Femur (tissue), 1 donor: ENCODE measurements around the gene PRPF6.

Source experiments
- DNase-seq: peaks from one replicate; pipeline ENCODE4 v3.0.0-alpha.2; 2017

Gene PRPF6

DNA sequence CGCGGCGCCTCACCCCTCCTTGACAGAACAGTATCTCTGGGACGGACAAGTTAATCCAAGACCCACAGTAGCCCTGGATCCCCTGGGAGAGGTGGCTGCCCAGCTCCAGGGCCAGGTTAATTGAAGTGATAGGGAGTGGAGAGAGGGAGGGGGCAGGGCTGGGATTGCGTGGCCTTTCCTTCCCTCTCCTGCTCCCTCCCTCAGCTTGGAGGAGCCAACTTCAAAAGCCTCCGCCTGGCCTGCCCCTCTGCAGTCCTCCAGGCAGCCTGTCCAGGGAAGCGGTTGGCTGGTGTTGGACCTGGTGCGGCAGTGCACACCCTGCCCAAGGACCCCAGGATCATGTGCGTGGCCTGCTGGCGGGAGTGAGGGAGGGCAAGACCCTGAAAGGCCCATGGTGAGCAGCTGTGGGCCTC lies 55.0 kb downstream of the PRPF6 start, which contains the start of gene C20orf204:
C20orf204 (plus strand) TSS at position 250 of the 413 bp plus-strand sequence; CDS start at position 392, 142 bp downstream.
- DNase-seq: no peak

DNA sequence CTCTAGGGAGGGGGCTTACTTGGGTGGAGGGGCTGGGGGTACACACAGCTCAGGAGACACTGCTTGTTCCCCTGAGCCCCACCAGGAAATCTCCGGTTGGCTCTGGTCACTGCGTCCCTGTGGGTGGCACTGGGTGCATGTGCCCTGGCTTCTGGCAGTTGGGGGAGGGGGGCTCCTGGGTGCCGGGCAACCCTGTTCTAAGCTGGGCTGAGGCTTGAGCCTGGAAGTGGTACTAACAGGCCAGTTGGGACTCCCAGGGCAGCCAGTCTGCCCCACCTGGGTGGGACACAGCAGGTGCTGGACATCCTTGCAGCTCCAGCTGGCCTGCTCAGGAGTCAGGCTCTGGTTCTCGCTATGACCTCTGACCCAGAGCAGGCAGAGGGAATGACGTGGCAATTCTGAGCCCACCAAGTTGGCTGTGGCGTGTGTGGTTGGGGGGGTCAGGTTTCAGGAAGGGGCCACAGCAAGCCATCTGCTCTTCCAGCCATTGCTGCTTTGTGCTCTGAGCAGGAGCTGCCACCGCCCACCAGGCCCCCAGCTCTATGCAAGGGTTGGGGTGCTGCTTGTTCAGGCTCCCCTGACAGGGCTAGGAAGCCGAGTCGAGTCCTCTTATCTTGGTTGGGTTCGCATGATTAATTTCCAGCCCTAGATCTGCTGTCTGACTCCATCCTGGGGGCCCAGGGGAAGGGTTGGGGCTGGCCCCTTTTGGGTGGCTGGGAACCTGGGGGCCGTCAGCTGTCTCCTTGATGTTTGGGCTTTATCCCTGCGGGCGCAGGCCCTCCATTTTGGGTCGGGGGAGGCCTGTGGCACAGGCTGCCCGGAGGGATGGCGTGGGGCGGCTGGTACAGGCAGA lies 55.6 kb downstream of the PRPF6 start:
- DNase-seq: no peak

DNA sequence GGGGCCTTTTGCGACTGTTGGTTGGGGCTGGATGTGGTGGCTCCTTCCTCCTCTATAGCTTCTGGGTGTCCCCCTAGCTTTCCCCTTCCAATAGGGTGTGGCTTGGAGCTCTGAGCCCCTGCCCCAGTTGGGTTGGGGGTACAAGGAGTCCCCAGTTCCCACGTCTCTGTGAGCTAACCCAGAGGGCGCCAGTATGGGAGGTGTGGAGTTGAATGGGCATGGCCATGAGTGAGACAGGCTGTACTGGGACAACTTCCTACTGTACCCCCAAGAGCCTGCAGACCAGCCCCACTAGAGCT lies 56.2 kb downstream of the PRPF6 start:
- DNase-seq: no peak

DNA sequence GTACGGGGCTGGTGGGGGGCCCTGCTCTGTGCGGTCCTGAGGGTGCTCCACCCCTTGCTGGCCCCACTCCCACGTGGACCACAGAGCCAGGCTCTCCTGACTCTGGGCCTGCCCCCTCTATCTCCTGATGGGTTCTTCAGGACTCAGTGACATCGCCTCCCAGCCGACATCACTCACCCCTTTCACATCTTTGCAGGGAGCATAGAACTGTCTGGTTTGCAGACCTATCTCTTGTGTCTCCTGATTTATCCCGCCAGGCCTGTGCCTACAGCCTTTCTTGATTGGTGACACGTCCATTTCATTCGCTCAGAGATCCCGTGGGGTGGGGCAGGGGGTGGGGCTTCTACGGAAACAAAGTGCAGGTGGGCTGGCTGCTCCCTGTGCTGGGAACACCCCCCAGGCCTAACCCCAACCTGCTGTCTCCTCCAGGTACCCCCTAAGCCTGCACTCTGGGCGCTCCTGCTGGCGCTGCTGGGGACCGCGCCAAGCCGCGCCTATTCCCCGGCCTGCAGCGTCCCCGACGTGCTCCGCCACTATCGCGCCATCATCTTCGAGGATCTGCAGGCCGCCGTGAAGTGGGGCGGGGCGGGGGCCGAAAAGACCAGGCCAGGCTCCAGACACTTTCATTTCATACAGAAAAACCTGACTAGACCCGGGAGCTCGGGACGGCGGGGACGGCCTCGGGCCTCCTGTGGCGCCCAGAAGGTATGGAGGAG lies 56.7 kb downstream of the PRPF6 start:
- no peak for DNase-seq

DNA sequence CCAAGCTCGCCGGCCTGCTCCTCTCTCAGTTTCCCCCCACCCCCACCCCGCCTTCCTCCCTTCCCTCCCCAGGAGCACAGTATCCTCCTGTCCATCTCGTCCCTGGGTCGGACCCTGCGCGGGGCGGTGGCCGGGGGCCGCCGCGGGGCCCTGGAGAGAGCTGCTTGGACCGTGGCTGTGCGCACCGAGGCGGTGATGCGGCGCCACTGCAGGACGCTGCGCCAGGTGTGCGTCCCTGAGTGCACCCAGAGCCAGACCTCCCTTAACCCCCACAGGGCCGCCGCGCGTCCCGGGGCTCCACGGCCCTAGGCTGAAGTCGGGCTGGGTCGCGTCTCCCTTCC lies 57.3 kb downstream of the PRPF6 start:
- DNase-seq: no peak

DNA sequence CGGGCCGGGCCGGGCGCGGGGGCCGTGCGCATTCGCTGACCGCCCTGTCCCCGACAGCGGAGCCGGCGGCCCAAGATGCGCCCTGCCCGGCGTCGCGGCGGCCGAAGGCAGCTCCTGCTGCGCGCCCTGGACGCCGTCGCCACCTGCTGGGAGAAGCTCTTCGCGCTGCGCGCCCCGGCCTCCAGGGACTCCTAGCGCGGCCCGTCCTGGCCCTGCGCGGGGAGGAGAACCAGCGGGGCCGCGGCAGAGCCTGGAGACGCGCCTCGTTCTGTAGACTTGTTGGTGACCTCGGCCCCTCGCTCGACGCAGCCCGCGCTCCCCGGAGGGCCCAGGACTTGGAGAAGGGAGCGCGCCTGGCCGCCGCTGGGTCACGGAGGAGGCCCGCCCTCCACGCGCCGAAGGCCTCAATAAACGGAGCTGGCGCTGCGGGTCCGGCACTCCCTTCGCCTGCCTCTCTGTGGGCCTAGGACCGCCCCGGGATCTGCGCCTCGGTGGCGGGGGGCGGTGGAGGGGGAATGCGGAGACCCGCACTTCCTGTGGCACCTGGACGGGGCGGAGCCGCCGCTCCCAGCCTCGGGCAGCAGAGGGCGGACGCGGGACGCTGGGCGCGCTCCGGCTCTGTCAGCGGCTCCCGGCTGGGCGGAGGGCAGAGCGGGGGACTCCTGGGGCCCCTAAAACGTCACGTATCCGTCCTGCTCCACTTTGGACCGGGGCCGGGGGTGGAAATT lies 57.8 kb downstream of the PRPF6 start:
- peak; percentile 80 for DNase-seq

DNA sequence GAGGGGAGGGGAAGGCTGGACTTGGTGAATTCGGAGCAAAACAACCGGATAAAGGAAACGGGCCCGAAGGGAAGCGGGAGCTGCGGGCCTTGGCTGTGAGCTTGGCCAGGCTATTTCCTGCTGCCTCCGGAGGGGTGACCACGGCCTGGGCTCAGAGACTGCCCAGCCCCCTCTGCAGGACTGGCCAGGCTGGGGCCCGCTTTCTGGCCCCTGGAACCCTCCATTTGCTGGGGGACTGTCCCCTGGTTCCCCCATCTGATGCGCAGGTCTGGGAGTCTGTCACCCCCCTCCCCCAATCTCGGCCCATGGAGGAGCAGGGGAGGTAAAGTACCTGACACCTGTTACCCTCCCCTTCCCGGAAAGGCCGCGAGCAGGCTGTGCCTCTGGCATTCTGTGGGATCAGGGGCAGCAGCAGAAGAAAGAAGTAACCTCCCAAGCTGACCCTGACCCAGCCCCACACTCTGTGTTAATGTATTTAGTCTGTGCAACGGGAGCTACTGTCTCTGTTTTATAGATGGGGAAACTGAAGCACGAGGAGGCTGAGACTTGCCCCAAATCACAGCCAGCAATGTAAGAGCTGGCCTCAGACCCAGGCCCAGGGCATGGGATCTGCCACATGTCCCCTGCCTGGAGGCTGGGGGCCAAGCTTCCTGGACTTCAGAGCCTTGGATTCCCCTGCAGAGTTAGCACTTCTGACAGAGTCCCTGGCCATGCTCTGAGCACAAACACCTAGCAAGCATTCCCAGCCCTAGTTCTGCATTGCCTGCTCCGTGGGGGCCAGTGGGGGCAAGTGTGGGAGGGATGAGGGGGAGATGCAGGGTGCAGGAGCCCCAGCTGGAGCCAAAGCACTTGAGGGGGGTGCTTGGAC lies 58.6 kb downstream of the PRPF6 start:
- DNase-seq: no peak

DNA sequence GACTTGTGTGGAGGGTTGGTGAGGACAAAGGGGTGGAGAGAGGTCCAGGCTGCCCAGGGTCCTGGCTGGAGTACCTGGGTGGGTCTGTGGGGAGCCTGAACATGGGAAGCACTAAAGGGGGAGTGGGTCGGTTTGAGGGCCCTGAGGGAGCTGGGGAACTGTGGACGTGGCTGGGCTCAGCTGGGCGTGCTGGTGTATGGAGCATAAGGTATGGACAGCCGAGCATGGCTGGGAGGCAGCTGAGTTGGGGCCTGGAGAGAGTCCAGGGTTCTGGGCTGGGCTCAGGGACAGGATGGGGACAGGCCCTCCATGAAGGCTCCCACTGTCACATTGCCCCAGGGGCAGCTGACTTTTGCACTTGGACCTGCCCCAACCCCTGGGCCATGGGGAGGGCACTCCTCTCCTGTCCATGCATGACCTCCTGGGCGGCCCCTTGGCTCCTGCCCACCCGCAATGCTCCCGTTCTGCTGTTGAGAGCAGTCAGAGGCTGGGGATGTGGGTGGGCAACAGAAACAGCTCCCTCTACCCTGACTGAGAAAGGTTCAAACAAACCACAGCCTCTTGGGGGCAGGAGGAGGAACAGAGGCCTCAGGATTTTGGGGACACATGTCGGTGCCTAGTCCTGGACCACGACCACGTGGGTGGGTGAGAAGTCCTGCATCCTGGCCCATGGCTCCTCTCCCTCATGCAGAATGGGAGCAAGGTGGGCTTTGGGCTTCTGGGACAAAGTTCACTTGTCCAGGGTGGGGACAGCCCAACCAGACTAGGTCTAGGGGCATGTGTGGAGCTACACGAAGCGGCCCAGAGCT lies 59.5 kb downstream of the PRPF6 start:
- no peak for DNase-seq

DNA sequence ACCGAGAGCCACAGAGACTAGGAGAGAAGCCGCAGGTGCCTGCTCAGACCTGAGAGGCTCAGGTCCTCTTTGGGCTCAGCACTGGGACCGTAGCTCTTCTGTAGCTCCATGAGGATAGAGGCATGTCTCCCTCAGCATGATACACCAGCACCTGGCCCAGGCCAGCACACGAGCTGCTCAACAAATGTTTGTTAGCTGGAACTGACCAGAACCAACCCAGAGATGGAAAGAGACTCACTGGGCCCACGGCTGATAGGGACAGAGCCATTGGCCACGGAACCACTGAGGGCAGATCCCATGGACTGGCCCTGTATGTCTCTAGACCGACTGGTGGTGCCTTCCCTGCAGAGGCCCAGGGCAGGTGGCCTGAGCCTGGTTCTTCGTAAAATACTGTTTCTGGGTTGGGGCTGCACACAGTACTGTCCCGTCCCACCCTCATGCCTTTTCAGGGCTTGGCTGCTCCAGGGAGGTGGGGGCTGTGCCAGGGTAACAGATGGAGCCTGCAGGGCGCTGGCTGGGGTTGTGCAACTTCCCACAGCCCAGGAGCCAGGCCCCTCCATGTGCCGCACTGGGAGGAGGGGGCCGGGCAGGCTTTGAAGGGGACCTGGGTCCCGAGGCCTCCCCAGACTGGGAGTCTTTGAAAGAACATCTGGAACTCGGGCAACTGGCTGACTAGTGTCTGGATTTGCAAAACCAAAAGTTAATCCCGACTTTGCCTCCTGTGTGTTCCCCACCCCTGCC lies 60.3 kb downstream of the PRPF6 start:
- no peak for DNase-seq

DNA sequence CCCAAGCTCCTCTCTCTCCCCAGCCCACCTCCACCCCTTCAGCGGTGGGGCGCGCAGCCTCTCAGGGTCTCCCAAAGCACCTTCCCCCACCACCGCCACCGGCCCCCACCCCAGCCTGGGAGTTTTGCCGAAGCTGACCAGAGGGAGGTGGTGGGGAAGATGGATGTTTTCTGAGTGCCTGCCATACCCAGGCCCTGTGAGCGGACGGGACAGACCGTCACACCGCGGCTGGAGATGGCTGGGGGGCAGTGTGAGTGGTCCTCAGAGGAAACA lies 60.8 kb downstream of the PRPF6 start:
- DNase-seq: no peak

DNA sequence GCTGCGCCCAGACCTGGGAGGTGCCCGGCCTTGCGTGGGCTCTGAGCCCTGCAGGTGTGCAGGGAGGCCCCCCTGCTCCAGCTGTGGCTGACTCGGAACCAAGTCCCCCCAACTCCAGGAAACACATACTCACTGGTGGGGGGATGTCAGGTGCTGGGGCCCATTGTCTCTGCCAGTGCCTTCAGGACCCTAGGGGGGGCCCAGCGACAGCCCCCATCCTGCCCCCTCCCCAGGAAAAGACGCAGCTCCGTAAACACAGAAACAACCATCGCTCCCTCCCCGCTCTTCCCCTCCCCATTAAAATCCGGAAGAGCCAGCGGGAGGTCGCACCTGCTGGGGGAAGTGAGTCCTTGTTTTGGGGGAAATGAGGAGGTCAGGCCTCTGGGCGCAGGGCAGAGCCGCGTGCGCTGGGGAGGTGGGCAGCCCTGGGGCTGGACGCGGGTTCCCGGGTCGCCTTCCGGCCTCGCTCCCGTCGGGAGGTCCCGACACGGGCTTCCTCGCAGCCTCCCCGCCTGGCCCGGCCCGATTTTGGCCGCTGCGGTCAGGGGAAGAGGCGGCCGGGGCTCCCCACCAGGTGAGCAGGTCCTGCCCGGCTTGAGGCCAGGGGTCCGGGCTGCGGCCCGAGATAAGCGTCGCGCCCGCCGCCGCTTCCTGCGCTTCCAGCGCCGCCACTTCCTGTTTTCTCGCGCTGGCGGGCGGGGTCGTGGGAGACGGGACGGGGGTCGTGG lies 61.3 kb downstream of the PRPF6 start:
- no peak for DNase-seq

DNA sequence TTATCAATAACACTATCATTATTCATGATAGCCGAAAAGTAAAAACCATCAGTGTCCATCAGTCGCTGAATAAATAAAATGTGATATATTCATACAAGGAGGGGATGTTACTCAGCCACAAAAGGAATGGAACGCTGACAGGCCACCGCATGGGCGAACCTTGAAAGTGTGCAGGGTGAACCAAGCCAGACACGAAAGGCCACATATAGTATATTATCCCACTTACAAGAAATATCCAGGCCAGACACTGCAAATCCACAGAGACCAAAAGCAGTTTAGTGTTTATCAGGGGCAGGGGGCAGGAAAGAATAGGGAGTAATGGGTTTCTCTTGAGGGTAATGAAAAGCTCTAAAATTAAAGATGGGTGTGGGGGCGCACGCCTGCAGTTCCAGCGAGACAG lies 62.8 kb downstream of the PRPF6 start:
- no peak for DNase-seq

DNA sequence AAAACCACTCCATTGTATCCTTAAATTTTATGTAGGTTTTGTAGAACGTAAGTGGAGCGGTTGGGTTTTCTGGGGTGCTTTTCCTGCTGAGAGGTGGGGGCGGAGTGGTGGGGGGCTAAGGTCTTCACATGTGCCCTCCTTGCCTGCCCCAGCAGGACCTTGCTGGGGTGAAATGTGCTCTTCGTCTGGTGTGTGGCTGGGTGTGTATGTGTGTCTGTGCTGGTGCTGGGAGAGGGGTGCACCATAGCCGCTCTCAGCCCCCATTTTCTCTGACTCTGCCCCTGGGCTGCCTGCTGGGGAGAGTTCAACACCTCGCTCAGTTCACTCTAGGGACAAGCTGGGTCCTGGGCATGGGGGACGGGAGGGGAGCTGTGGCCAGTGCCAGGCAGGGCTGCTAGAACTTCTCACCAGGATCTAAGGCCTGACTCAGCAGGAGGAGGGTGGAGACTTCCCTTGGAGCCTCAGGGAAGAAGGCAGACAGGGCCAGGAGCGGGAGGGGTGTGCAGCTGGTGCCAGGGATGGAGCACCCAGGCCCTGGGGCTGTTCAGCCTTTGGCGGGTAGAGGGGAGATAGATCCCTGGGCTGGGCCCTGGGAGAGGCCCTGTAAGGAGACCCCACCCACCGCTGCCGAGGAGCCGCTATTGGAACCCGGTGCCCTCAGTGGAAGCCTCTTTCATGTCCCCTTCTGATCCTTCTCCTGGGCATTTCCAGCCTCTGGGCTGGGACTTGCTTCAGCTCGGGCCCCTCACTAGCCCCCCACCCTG lies 63.7 kb downstream of the PRPF6 start:
- DNase-seq: no peak

DNA sequence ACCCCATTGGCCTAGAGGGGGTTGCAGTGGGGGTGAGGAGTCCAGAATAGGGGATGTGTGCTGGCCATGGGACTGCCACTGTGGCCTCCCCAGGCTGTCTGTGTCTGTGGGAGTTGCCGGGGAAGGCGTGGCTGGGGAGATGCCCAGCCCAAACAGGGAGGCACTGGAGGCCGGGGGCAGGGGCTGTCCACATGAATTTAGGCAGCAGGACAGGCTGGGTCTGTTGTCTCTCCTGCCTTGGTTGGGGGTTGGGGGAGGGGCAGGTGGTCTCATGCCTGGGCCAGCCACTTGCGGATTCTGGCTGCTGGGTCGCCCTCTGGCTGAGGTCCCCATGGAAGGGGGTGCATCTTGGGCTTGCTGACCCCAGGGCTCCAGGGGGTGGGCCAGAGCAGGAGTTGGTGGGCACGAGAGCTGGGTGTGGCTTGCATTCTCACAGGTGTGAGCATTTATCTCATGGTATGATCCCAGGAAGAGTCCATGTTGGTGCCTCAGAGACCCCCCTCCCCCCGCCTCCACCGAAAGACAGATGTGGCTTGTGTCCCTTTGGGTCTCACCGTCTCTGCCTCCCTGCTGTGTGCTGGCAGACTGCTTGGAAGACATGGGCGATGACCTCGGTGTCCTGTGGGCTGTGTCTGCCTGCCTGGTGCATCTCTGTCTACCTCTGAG lies 64.5 kb downstream of the PRPF6 start:
- no peak for DNase-seq

DNA sequence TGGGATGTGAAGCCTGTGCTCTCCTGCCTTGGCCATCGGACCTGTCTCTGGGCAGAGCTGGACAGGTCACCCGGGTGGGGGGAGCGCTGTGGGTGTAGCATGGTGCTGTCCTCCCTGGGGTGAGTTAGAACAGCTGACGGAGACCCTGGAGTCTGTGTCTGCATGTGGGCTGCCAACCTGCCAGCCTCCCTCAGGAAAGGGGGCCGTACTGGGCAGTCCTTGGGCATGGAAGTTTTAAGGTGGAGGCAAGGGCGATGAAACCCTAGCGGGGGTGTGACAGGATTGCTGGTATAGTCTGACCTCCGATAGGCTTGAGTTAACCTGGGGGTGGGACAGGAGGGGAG lies 66.1 kb downstream of the PRPF6 start:
- DNase-seq: no peak

DNA sequence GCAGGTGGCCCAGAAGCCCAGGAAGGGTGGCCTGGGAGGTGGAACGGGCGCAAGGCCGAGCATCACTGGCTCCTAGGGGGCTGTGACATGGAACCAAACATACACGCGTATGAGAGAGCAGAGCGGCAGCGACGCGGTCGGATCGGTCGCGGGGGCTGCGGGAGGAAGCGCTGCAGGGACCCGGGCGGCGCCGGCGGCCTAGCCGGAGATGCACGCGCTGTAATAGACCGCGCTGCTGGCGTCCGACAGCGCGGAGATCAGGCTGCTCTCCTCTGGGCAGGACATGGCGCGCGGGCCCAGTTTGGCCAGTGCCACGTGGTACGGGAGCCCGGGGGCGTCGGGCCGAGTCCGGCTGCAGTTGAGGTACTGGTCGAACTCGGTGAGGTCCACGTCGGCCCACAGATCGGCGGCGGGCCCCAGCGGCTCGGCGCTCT lies 67.1 kb downstream of the PRPF6 start:
- DNase-seq: no peak

DNA sequence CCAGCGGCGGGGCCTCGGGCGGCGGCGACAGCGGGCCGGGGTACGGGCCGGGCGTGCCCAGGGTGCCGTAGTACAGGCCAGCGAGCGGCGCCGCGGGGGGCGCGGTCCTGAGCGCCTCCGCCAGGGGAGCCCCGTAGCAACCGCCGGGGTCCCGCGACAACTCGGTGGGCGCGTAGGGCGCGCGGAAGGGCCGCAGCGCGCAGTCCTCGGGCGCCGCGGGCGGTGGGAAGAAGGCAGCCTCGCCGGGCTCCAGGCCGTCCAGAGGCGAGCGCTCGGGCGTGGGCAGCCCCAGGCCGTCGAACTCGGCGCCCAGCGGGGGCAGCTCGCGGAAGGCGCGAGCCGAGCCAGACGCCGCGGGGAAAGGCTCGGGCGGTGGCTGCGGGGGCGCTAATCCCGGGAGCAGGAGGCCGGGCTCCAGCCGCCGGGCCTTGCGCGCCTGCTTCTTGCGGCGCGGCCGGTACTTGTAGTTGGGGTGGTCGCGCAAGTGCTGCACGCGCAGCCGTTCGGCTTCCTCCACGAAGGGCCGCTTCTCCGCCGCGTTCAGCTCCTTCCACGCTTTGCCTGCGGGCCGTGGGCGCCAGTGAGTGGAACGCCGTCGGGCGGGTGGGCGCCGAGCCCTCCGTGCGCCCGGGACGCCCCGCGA lies 67.6 kb downstream of the PRPF6 start:
- peak; percentile 22 for DNase-seq

DNA sequence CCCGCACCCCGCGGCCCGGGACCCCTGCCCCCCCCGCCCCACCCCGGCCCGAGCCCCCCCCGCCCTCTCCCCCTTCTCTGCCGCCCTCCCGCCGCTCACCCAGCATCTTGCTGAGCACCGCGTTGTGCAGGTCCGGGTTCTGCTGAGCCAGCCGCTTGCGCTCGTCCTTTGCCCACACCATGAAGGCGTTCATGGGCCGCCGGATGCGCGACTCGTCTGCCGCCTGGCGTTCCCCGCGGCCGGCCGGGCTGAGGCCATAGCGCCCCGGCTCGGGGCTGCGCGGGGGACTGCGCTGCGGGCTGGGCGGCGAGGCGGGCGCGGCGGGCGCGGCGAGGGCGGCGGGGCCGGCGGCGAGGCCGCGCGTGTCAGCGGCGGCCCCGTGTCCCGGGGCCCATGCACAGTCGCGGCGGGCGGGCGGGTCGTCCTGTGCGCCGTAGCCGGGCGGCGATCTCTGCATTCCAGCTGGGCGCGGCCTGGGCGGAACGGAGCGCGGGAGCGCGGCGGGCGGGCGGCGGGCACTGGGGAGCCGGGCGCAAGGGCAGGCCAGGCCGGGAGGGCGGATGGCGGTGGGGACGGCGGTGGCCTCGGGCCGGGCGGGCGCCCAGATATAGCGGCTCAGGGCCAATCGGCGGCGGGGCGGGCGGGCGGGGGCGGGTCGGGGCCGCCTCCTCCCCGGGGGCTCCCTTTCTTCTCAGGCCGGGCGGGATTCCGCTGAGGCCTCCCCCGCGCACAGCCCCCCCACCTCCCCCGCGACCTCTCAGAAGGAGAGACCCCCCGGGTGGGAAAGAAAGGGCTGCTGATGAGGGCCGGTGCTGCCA lies 68.3 kb downstream of the PRPF6 start, which contains the start of gene SOX18:
SOX18 (minus strand) TSS at position 580 of the 818 bp plus-strand sequence; CDS start at position 457, 123 bp downstream.
- peak; percentile 49 for DNase-seq
